IMR-90 (cell line): Measurements from ENCODE around the gene SPARC. TPM values are rescaled to one million over a fixed set of nuclear protein-coding genes. Genes with fewer than 3 reads are reported as not detected.
A peak's percentile ranks its signal among the peaks of the same experiment; 100 is the strongest.

ENCODE experiments used
- ATAC-seq: fragments of 200-7000 bp; cut with Tn5 transposase; 2 replicates; pipeline ENCODE4 v1.9.1; 2020; ENCODE audit warnings: low read depth, mild to moderate bottlenecking, moderate library complexity
- BruUV-seq: library from RNA; stranded (reverse); fragments of 400-500 nt; replicated peaks from 2 replicates; lab custom pipeline; 2021; lab: Mats Ljungman, UMichigan
- CTCF ChIA-PET: fragments of 300-600 bp; formaldehyde crosslinking; extraction: SDS; loops from one replicate; lab custom pipeline; 2021; ENCODE audit warnings: antibody characterized with exemption; lab: Yijun Ruan, JAX
- POLR2A ChIA-PET: fragments of 300-600 bp; sonication (Branson Sonifier 250); formaldehyde crosslinking; loops from one replicate; lab custom pipeline; 2022; ENCODE audit warnings: antibody characterized with exemption; ENCODE audit not compliant: unreplicated experiment; lab: Charles Lee
- DNase-seq: peaks from one replicate; pipeline ENCODE4 v3.0.0; 2013
- H2AFZ ChIP-seq: replicated peaks from 2 replicates; pipeline ENCODE3; 2013; ENCODE audit warnings: low read length, mild to moderate bottlenecking; ENCODE audit not compliant: poor library complexity
- H2AK5ac ChIP-seq: 2 replicates; pipeline ENCODE4 v1.6.1; 2013; ENCODE audit warnings: low read depth, low read length, inconsistent platforms
- H2AK9ac ChIP-seq: replicated peaks from 2 replicates; pipeline ENCODE3; 2013; ENCODE audit warnings: mild to moderate bottlenecking, low read depth, low read length, moderate library complexity; ENCODE audit not compliant: poor library complexity
- H2BK120ac ChIP-seq: 2 replicates; pipeline ENCODE4 v1.6.1; 2013; ENCODE audit warnings: low read depth, low read length, inconsistent platforms
- H2BK15ac ChIP-seq: 3 replicates; pipeline ENCODE4 v1.6.1; 2013; ENCODE audit warnings: low read depth, low read length, inconsistent platforms
- H2BK20ac ChIP-seq: 2 replicates; pipeline ENCODE4 v1.6.1; 2013; ENCODE audit warnings: low read depth, mild to moderate bottlenecking, inconsistent platforms, low read length, moderate library complexity
- H2BK5ac ChIP-seq: 2 replicates; pipeline ENCODE4 v1.6.1; 2013; ENCODE audit warnings: mild to moderate bottlenecking, low read depth, low read length, inconsistent platforms; ENCODE audit not compliant: poor library complexity, severe bottlenecking
- H3K14ac ChIP-seq: replicated peaks from 2 replicates; pipeline ENCODE4 v1.6.1; 2013; ENCODE audit warnings: low read depth, low read length, inconsistent platforms
- H3K18ac ChIP-seq: 2 replicates; pipeline ENCODE4 v1.6.1; 2013; ENCODE audit warnings: low read depth, low read length, control low read depth
- H3K23ac ChIP-seq: 2 replicates; pipeline ENCODE4 v1.6.1; 2013; ENCODE audit warnings: low read depth, low read length, inconsistent platforms
- H3K27ac ChIP-seq: 2 replicates; pipeline ENCODE4 v1.5.1; 2013; ENCODE audit warnings: mild to moderate bottlenecking, control low read depth, low read length; ENCODE audit not compliant: insufficient read depth
- H3K27me3 ChIP-seq: 2 replicates; pipeline ENCODE4 v1.6.1; 2013; ENCODE audit warnings: low read length; ENCODE audit not compliant: control insufficient read depth, insufficient read depth
- H3K36me3 ChIP-seq: 2 replicates; pipeline ENCODE4 v1.6.1; 2013; ENCODE audit warnings: low read length, mixed read lengths; ENCODE audit not compliant: control insufficient read depth, insufficient read depth
- H3K4ac ChIP-seq: 2 replicates; pipeline ENCODE4 v1.6.1; 2013; ENCODE audit warnings: low read depth, low read length, inconsistent platforms
- H3K4me1 ChIP-seq: 2 replicates; pipeline ENCODE4 v1.6.1; 2013; ENCODE audit warnings: low read length, mixed read lengths; ENCODE audit not compliant: control insufficient read depth, insufficient read depth
- H3K4me2 ChIP-seq: 2 replicates; pipeline ENCODE4 v1.6.1; 2013; ENCODE audit warnings: low read depth, mild to moderate bottlenecking, control low read depth, low read length, moderate library complexity
- H3K4me3 ChIP-seq: 2 replicates; pipeline ENCODE4 v1.5.1; 2013; ENCODE audit warnings: low read depth, mild to moderate bottlenecking, control low read depth, low read length, moderate library complexity; ENCODE audit not compliant: insufficient read depth
- H3K56ac ChIP-seq: 2 replicates; pipeline ENCODE4 v1.6.1; 2013; ENCODE audit warnings: low read length, inconsistent platforms; ENCODE audit not compliant: insufficient read depth; ENCODE audit errors: extremely low read depth
- H3K79me1 ChIP-seq, 2 experiments: 2 replicates each; pipeline ENCODE4 v1.6.1; 2013; ENCODE audit warnings: low read length in 2 of 2, inconsistent platforms in 1 of 2, low read depth in 1 of 2
- H3K9ac ChIP-seq: 2 replicates; pipeline ENCODE4 v1.6.1; 2013; ENCODE audit warnings: low read depth, low read length, control low read depth
- H3K9me1 ChIP-seq: 2 replicates; pipeline ENCODE4 v1.6.1; 2013; ENCODE audit warnings: low read length, inconsistent platforms; ENCODE audit not compliant: insufficient read depth
- H3K9me3 ChIP-seq: 2 replicates; pipeline ENCODE4 v1.6.1; 2013; ENCODE audit warnings: low read length; ENCODE audit not compliant: control insufficient read depth, insufficient read depth
- H4K20me1 ChIP-seq: 2 replicates; pipeline ENCODE4 v1.6.1; 2013; ENCODE audit warnings: low read length, inconsistent platforms; ENCODE audit not compliant: insufficient read depth
- H4K5ac ChIP-seq: 2 replicates; pipeline ENCODE4 v1.6.1; 2013; ENCODE audit warnings: mild to moderate bottlenecking, low read depth, low read length, control low read depth
- H4K8ac ChIP-seq, 2 experiments: 2 replicates each; pipeline ENCODE4 v1.6.1; 2013; ENCODE audit warnings: low read depth in 2 of 2, low read length in 2 of 2, control low read depth in 1 of 2, inconsistent platforms in 1 of 2
- H4K91ac ChIP-seq: 2 replicates; pipeline ENCODE4 v1.6.1; 2013; ENCODE audit warnings: low read depth, low read length, inconsistent platforms; ENCODE audit not compliant: insufficient read depth
- BHLHE40 ChIP-seq: fragments of 150-350 bp; IDR thresholded peaks from 2 replicates; pipeline ENCODE4 v1.6.1; 2016; ENCODE audit warnings: mild to moderate bottlenecking, low read depth, low read length
- CEBPB ChIP-seq: IDR thresholded peaks from 2 replicates; pipeline ENCODE4 v1.6.1; 2012; ENCODE audit warnings: low read depth, low read length, improper control_type of control experiment
- CHD1 ChIP-seq: IDR thresholded peaks from 2 replicates; pipeline ENCODE4 v1.6.1; 2012; ENCODE audit warnings: low read depth, low read length, improper control_type of control experiment
- MAZ ChIP-seq: IDR thresholded peaks from 2 replicates; pipeline ENCODE4 v1.6.1; 2012; ENCODE audit warnings: low read depth, mild to moderate bottlenecking, low read length, improper control_type of control experiment, moderate library complexity, borderline replicate concordance
- NFE2L2 ChIP-seq: fragments of 150-350 bp; IDR thresholded peaks from 2 replicates; pipeline ENCODE4 v1.6.1; 2016; ENCODE audit warnings: low read depth, mild to moderate bottlenecking, low read length
- POLR2A ChIP-seq: IDR thresholded peaks from 2 replicates; pipeline ENCODE4 v1.6.1; 2012; ENCODE audit warnings: mild to moderate bottlenecking, low read depth, low read length
- RAD21 ChIP-seq: IDR thresholded peaks from 2 replicates; pipeline ENCODE4 v1.6.1; 2012; ENCODE audit warnings: low read length, improper control_type of control experiment
- RCOR1 ChIP-seq: IDR thresholded peaks from 2 replicates; pipeline ENCODE4 v1.6.1; 2012; ENCODE audit warnings: mild to moderate bottlenecking, low read length, improper control_type of control experiment; ENCODE audit not compliant: insufficient replicate concordance
- RFX5 ChIP-seq: IDR thresholded peaks from 2 replicates; pipeline ENCODE4 v1.8.0; 2012; ENCODE audit warnings: low read depth, mild to moderate bottlenecking, low read length, moderate library complexity
- SMC3 ChIP-seq: fragments of 150-350 bp; IDR thresholded peaks from 2 replicates; pipeline ENCODE4 v1.6.1; 2016; ENCODE audit warnings: low read depth, mild to moderate bottlenecking, antibody characterized with exemption, low read length, moderate library complexity
- WGBS, 2 experiments: methylation state at CpG; one replicate each; pipeline versions ENCODE4 v1.1.5 to v1.1.7; 2013; ENCODE audit warnings: missing lambda C conversion rate in 2 of 2; ENCODE audit not compliant: insufficient read length in 1 of 2; ENCODE audit errors: extremely low coverage in 2 of 2; 5-methylcytosine and 5-hydroxymethylcytosine counted together
- dilution Hi-C: fragments of 300-500 bp; cut with HindIII; formaldehyde crosslinking; loops from one replicate; pipeline ENCODE4 v1.14.3; 2018; ENCODE audit warnings: low sequenced_read_pairs; ENCODE audit not compliant: unreplicated experiment
- in situ Hi-C: fragments of 300-500 bp; cut with MboI; formaldehyde crosslinking; loops from 3 replicates; pipeline ENCODE4 v1.14.3; 2019; ENCODE audit warnings: low sequenced_read_pairs, inconsistent platforms, mixed read lengths
- intact Hi-C: fragments of 100-400 bp; cut with micrococcal nuclease; formaldehyde crosslinking; loops from 2 replicates; pipeline ENCODE4 v1.10.0; 2022
- polyA plus RNA-seq, 3 experiments: library from polyadenylated mRNA; depleted of rRNA; stranded (reverse); fragments of >200 nt; gene quantifications; 2 replicates each; pipeline ENCODE4 v1.2.3, GENCODE V29; 2012; ENCODE audit warnings: low replicate concordance in 1 of 3
- total RNA-seq: library from RNA; depleted of rRNA; stranded (reverse); fragments of >200 nt; gene quantifications from 2 replicates; pipeline ENCODE4 v1.2.3, GENCODE V29; 2012
- TF ChIP-seq, protein P1 (sequence below): fragments of 150-350 bp; IDR thresholded peaks from 2 replicates; pipeline ENCODE4 v1.6.1; 2017; ENCODE audit warnings: mild to moderate bottlenecking, antibody characterized with exemption, low read length, low read depth
- TF ChIP-seq, protein P2 (sequence below): fragments of 150-350 bp; IDR thresholded peaks from 2 replicates; pipeline ENCODE4 v1.6.1; 2016; ENCODE audit warnings: low read depth, mild to moderate bottlenecking, low read length, moderate library complexity, borderline replicate concordance
- TF ChIP-seq, protein P3 (sequence below): conservative IDR thresholded peaks from 2 replicates; pipeline ENCODE4 v1.5.1; 2012; ENCODE audit warnings: mild to moderate bottlenecking, low read depth, low read length, improper control_type of control experiment

SPARC gene
- total and polyA plus RNA-seq, 2 of the 4 experiments (the other 2 are of a cell fraction) = 1,186 to 4,692 TPM

DNA sequence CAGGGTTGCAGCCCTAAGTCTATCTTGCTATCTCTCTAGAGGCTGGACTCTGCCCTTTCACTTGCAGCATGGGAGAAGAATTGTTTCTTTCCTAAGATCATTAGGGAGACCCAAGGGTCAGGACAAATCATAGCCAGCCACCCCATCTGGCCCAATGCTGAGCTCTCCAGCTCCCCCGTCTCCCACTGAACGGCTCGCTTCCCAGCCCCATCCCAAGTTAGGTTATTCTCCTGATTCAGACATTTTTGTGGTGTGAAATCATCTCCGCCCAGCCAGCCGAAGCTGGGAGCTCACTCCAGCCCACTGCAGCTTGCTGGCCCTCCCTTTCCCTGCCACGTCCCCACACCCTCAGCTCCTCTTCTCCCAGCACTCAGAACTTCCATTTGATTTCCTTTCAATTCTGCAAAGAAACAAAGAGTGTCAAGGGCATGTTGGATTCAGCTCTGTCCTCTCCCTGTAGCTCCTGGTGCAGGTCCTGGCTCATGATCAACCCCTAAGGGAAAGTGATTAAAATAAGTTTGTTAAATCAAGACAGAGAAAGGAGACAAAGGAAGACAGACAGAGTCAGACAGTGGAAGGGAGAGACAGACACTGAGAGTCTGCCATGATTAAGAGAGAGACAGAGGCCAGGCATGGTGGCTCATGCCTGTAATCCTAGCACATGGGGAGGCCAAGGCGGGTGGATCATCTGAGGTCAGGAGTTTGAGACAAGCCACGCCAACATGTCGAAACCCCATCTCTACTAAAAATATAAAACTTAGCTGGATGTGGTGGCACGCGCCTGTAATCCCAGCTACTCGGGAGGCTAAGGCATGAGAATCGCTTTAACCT is 12.6 kb upstream of the SPARC start:
- in situ Hi-C loops (no loop called here), intact Hi-C loops (loop anchor here (1.0 kb wide), 2 partner anchors 13 to 41 kb away; partner anchors contain the start of gene SPARC)
- no peak overlapping the region for H3K4me3 ChIP-seq
- TF ChIP-seq CHD1 (no peak), SMC3 (no peak), CEBPB (0 out of 2 replicates have a peak, but pooled peaks have one; percentile 31), MAZ (peak; percentile 90; the same call in 1 of the 2 replicates), BHLHE40 (0 out of 2 replicates have a peak, but pooled peaks have one; percentile 12), RCOR1 (no peak), NFE2L2 (no peak), RFX5 (no peak), POLR2A (peak; percentile 78), RAD21 (peak; percentile 6; the same call in 1 of the 2 replicates)
- TF ChIP-seq, protein P1, sequence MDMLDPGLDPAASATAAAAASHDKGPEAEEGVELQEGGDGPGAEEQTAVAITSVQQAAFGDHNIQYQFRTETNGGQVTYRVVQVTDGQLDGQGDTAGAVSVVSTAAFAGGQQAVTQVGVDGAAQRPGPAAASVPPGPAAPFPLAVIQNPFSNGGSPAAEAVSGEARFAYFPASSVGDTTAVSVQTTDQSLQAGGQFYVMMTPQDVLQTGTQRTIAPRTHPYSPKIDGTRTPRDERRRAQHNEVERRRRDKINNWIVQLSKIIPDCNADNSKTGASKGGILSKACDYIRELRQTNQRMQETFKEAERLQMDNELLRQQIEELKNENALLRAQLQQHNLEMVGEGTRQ = no peak
- TF ChIP-seq, protein P2, sequence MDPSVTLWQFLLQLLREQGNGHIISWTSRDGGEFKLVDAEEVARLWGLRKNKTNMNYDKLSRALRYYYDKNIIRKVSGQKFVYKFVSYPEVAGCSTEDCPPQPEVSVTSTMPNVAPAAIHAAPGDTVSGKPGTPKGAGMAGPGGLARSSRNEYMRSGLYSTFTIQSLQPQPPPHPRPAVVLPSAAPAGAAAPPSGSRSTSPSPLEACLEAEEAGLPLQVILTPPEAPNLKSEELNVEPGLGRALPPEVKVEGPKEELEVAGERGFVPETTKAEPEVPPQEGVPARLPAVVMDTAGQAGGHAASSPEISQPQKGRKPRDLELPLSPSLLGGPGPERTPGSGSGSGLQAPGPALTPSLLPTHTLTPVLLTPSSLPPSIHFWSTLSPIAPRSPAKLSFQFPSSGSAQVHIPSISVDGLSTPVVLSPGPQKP = no peak
- TF ChIP-seq, protein P3, sequence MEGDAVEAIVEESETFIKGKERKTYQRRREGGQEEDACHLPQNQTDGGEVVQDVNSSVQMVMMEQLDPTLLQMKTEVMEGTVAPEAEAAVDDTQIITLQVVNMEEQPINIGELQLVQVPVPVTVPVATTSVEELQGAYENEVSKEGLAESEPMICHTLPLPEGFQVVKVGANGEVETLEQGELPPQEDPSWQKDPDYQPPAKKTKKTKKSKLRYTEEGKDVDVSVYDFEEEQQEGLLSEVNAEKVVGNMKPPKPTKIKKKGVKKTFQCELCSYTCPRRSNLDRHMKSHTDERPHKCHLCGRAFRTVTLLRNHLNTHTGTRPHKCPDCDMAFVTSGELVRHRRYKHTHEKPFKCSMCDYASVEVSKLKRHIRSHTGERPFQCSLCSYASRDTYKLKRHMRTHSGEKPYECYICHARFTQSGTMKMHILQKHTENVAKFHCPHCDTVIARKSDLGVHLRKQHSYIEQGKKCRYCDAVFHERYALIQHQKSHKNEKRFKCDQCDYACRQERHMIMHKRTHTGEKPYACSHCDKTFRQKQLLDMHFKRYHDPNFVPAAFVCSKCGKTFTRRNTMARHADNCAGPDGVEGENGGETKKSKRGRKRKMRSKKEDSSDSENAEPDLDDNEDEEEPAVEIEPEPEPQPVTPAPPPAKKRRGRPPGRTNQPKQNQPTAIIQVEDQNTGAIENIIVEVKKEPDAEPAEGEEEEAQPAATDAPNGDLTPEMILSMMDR = 0 out of 2 replicates have a peak, but pooled peaks have one; percentile 5

More for the DNA sequence above, 12.6 kb upstream of the SPARC start:
- CTCF ChIA-PET = interaction anchor here (0.6 to 1.3 kb wide), 5 partner anchors 11 to 41 kb away, joined by 3 to 5 read pairs (median 3); no protein-coding TSS in a partner anchor
- Histone ChIP-seq H3K27ac (peak overlapping the region; percentile 92), H3K23ac (peak overlapping the region; percentile 100), H2AK5ac (peak overlapping the region; percentile 100), H3K18ac (peak overlapping the region; percentile 99), H4K20me1 (no peaks in the 10 kb centered on the region), H3K4me2 (peak overlapping the region; percentile 72), H2BK120ac (peak overlapping the region; percentile 100), H2AK9ac (peak overlapping the region; percentile 98), H3K4me1 (peaks cover 35% of the 10 kb centered on the region), H3K14ac (peak overlapping the region; percentile 100), H4K8ac (peak overlapping the region; percentile 96 to 99), H3K9me3 (no peaks in the 10 kb centered on the region), H4K5ac (peak overlapping the region; percentile 99), H2AFZ (peak overlapping the region; percentile 79), H2BK5ac (peak overlapping the region; percentile 99), H3K9ac (peak overlapping the region; percentile 97), H2BK20ac (peak overlapping the region; percentile 100), H3K36me3 (no peaks in the 10 kb centered on the region), H3K27me3 (no peaks in the 10 kb centered on the region), H3K79me1 (peaks cover 8 to 24% of the 10 kb centered on the region in 2 experiments; a peak in 2 of 4 replicates), H3K9me1 (peaks cover 11% of the 10 kb centered on the region), H3K56ac (peak overlapping the region; percentile 100), H2BK15ac (peak overlapping the region; percentile 100), H4K91ac (peak overlapping the region; percentile 100), H3K4ac (peak overlapping the region; percentile 100)
- no TSS peak for BruUV-seq
- WGBS, 2 experiments = no CpG with 5 or more reads among the region's 13 CpGs
- DNase-seq = peak; percentile 99
- dilution Hi-C loops = no loop called here
- POLR2A ChIA-PET = interaction anchor here (0.6 to 2.2 kb wide), 10 partner anchors 9 to 941 kb away, joined by 3 to 38 read pairs (median 4); partner anchors contain the start of genes DCTN4 and SPARC
- peak; percentile 84 for ATAC-seq
